HepG2 (cell line): ENCODE results near the gene TCEAL3. TPM values are rescaled to one million over a fixed set of nuclear protein-coding genes. Genes with fewer than 3 reads are reported as not detected.

Experiments
- PAX8 ChIP-seq: sonication (generic); formaldehyde crosslinking; IDR thresholded peaks from 2 replicates; pipeline ENCODE4 v1.8.0; 2022; ENCODE audit warnings: mild to moderate bottlenecking, missing genetic modification reagents, borderline replicate concordance
- RBFOX2 ChIP-seq: fragments of 200-400 bp; formaldehyde crosslinking; IDR thresholded peaks from 2 replicates; pipeline ENCODE4 v1.6.1; 2017; ENCODE audit warnings: low read depth, mild to moderate bottlenecking, low read length
- SOX6 ChIP-seq, 2 experiments: fragments of 450-650 bp in 1 of 2; sonication (generic) in 1 of 2; formaldehyde crosslinking in 1 of 2; IDR thresholded peaks; 2 replicates each; pipeline versions ENCODE4 v1.4.0 to v1.6.1; 2017 to 2020; ENCODE audit warnings: antibody characterized with exemption in 1 of 2, mild to moderate bottlenecking in 1 of 2, missing genetic modification reagents in 1 of 2
- SPEN ChIP-seq: sonication (generic); formaldehyde crosslinking; IDR thresholded peaks from 2 replicates; pipeline ENCODE4 v1.5.1; 2020; ENCODE audit warnings: low read depth, mild to moderate bottlenecking, missing genetic modification reagents
- TARDBP ChIP-seq: sonication (generic); formaldehyde crosslinking; IDR thresholded peaks from 2 replicates; pipeline ENCODE4 v1.8.0; 2022; ENCODE audit warnings: mild to moderate bottlenecking, missing genetic modification reagents
- ZNF143 ChIP-seq: sonication (generic); formaldehyde crosslinking; IDR thresholded peaks from 2 replicates; pipeline ENCODE4 v1.4.0; 2020; ENCODE audit warnings: missing genetic modification reagents
- polyA plus RNA-seq, 8 experiments: library from polyadenylated mRNA; depleted of rRNA in 3 of 8; stranded (reverse) in 7 of 8; unstranded in 1 of 8; fragments of >200 nt; fragmentation: Illumina TruSeq in 4 of 8; extraction: Trizol in 4 of 8; gene quantifications; 2 replicates each; pipeline versions ENCODE4 v1.2.1 to v1.2.3, GENCODE V29; 2011 to 2016; ENCODE audit warnings: low read depth in 4 of 8, missing spikeins in 1 of 8, mixed read lengths in 1 of 8; ENCODE audit not compliant: insufficient read depth in 1 of 8
- total RNA-seq, 5 experiments: library from RNA; depleted of rRNA; stranded (reverse); fragments of >200 nt; fragmentation: Illumina TruSeq; extraction: Trizol; gene quantifications; 2 replicates each; pipeline ENCODE4 v1.2.3, GENCODE V29; 2016; ENCODE audit warnings: low read depth in 1 of 5
- TF ChIP-seq, protein P1 (sequence below): sonication (generic); formaldehyde crosslinking; IDR thresholded peaks from 2 replicates; pipeline ENCODE4 v1.4.0; 2020; ENCODE audit warnings: missing genetic modification reagents, borderline replicate concordance
- TF ChIP-seq, protein P2 (sequence below), 2 experiments: fragments of 450-650 bp in 1 of 2; sonication (generic) in 1 of 2; formaldehyde crosslinking in 1 of 2; IDR thresholded peaks; 2 replicates each; pipeline versions ENCODE4 v1.6.1 to v1.8.0; 2016 to 2022; ENCODE audit warnings: antibody characterized with exemption in 1 of 2, mild to moderate bottlenecking in 1 of 2, missing genetic modification reagents in 1 of 2
- TF ChIP-seq, protein P3 (sequence below): sonication (generic); formaldehyde crosslinking; IDR thresholded peaks from 2 replicates; pipeline ENCODE4 v1.8.1; 2022; ENCODE audit warnings: low read depth, mild to moderate bottlenecking, missing genetic modification reagents

Gene TCEAL3
- total and polyA plus RNA-seq, 2 of the 13 experiments (the other 11 are each of a cell fraction or from before 2014, with no cell fraction given): 0.09 to 0.12 TPM

DNA sequence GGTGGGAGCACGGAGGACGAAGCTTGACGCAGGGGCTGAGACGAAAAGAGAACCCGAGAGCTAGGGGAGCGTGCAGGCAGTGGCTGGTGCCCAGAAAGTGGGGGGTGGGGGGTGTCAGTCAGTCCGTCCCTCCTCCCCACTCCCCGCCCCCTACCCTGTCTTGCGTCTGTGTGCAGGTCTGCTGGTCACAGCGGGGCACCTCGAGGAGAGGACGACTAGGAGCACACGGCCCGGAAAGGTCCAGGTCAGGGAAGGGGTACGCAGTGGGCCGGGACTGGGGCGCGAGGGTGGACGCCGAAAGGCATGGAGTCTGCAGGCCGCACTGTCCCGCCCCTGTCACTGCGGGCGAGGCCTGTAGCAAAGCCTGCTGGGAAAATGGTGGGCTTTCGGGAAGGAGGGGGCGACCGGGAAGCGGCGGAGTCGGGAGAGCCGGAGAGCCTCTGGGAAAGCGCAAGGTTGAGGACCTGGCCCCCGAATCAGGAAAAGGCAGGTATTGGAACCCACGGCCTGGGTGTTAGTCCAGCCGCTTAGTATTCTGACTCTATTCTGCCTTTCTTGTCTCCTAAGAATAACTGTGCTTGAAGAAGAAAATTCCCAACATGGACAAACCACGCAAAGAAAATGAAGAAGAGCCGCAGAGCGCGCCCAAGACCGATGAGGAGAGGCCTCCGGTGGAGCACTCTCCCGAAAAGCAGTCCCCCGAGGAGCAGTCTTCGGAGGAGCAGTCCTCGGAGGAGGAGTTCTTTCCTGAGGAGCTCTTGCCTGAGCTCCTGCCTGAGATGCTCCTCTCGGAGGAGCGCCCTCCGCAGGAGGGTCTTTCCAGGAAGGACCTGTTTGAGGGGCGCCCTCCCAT lies 21.8 kb downstream of the TCEAL3 start (continued):
- TF ChIP-seq, protein P1, sequence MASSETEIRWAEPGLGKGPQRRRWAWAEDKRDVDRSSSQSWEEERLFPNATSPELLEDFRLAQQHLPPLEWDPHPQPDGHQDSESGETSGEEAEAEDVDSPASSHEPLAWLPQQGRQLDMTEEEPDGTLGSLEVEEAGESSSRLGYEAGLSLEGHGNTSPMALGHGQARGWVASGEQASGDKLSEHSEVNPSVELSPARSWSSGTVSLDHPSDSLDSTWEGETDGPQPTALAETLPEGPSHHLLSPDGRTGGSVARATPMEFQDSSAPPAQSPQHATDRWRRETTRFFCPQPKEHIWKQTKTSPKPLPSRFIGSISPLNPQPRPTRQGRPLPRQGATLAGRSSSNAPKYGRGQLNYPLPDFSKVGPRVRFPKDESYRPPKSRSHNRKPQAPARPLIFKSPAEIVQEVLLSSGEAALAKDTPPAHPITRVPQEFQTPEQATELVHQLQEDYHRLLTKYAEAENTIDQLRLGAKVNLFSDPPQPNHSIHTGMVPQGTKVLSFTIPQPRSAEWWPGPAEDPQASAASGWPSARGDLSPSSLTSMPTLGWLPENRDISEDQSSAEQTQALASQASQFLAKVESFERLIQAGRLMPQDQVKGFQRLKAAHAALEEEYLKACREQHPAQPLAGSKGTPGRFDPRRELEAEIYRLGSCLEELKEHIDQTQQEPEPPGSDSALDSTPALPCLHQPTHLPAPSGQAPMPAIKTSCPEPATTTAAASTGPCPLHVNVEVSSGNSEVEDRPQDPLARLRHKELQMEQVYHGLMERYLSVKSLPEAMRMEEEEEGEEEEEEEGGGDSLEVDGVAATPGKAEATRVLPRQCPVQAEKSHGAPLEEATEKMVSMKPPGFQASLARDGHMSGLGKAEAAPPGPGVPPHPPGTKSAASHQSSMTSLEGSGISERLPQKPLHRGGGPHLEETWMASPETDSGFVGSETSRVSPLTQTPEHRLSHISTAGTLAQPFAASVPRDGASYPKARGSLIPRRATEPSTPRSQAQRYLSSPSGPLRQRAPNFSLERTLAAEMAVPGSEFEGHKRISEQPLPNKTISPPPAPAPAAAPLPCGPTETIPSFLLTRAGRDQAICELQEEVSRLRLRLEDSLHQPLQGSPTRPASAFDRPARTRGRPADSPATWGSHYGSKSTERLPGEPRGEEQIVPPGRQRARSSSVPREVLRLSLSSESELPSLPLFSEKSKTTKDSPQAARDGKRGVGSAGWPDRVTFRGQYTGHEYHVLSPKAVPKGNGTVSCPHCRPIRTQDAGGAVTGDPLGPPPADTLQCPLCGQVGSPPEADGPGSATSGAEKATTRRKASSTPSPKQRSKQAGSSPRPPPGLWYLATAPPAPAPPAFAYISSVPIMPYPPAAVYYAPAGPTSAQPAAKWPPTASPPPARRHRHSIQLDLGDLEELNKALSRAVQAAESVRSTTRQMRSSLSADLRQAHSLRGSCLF (CRISPR knock-in tag): no peak
- no peak for TF ChIP-seq SOX6 (IDR thresholded peaks at IDR 0.05)
- TF ChIP-seq SOX6 (CRISPR knock-in tag; IDR thresholded peaks at IDR 0.05): 0 out of 2 replicates have a peak, but pooled peaks have one; percentile 15
- TF ChIP-seq RBFOX2: peak; percentile 81
- TF ChIP-seq, protein P2, sequence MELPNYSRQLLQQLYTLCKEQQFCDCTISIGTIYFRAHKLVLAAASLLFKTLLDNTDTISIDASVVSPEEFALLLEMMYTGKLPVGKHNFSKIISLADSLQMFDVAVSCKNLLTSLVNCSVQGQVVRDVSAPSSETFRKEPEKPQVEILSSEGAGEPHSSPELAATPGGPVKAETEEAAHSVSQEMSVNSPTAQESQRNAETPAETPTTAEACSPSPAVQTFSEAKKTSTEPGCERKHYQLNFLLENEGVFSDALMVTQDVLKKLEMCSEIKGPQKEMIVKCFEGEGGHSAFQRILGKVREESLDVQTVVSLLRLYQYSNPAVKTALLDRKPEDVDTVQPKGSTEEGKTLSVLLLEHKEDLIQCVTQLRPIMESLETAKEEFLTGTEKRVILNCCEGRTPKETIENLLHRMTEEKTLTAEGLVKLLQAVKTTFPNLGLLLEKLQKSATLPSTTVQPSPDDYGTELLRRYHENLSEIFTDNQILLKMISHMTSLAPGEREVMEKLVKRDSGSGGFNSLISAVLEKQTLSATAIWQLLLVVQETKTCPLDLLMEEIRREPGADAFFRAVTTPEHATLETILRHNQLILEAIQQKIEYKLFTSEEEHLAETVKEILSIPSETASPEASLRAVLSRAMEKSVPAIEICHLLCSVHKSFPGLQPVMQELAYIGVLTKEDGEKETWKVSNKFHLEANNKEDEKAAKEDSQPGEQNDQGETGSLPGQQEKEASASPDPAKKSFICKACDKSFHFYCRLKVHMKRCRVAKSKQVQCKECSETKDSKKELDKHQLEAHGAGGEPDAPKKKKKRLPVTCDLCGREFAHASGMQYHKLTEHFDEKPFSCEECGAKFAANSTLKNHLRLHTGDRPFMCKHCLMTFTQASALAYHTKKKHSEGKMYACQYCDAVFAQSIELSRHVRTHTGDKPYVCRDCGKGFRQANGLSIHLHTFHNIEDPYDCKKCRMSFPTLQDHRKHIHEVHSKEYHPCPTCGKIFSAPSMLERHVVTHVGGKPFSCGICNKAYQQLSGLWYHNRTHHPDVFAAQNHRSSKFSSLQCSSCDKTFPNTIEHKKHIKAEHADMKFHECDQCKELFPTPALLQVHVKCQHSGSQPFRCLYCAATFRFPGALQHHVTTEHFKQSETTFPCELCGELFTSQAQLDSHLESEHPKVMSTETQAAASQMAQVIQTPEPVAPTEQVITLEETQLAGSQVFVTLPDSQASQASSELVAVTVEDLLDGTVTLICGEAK (IDR thresholded peaks at IDR 0.05): no peak
- TF ChIP-seq, protein P2 (CRISPR knock-in tag; IDR thresholded peaks at IDR 0.05): peak; percentile 32; the same call in 1 of the 2 replicates
- peak; percentile 86 for TF ChIP-seq ZNF143 (CRISPR knock-in tag)
- TF ChIP-seq TARDBP (CRISPR knock-in tag): peak; percentile 37; the same call in 1 of the 2 replicates
- TF ChIP-seq, protein P3, sequence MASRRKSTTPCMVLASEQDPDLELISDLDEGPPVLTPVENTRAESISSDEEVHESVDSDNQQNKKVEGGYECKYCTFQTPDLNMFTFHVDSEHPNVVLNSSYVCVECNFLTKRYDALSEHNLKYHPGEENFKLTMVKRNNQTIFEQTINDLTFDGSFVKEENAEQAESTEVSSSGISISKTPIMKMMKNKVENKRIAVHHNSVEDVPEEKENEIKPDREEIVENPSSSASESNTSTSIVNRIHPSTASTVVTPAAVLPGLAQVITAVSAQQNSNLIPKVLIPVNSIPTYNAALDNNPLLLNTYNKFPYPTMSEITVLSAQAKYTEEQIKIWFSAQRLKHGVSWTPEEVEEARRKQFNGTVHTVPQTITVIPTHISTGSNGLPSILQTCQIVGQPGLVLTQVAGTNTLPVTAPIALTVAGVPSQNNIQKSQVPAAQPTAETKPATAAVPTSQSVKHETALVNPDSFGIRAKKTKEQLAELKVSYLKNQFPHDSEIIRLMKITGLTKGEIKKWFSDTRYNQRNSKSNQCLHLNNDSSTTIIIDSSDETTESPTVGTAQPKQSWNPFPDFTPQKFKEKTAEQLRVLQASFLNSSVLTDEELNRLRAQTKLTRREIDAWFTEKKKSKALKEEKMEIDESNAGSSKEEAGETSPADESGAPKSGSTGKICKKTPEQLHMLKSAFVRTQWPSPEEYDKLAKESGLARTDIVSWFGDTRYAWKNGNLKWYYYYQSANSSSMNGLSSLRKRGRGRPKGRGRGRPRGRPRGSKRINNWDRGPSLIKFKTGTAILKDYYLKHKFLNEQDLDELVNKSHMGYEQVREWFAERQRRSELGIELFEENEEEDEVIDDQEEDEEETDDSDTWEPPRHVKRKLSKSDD (CRISPR knock-in tag): 0 out of 2 replicates have a peak, but pooled peaks have one; percentile 24
- 0 out of 2 replicates have a peak, but pooled peaks have one; percentile 47 for TF ChIP-seq PAX8 (CRISPR knock-in tag)
- TF ChIP-seq SPEN (CRISPR knock-in tag): peak; percentile 70; the same call in 1 of the 2 replicates
